ENCODE measurements around the gene PAN3.
A peak's percentile ranks its signal among the peaks of the same experiment; 100 is the strongest.

Gene PAN3

DNA sequence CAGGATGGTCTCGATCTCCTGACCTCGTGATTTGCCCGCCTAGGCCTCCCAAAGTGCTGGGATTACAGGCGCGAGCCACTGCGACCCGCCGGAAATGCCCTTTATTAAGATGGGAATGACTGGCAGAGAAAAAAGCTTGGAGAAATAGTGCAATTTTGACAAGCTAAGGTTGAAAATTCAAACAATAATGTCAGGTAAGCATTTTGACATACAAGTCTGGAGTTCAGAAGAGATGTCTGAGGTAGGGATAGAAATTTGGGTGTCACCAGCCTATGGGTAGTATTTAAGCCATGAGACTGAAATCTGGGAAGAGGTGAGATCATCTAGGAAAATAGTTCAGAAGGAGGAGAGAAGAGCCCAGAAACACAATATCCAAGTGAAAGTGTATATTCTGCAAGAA is 17.1 kb upstream of the PAN3 start:
- Histone ChIP-seq H3K27ac (replicated peaks) (no peak overlapping the region), H3K4me3 (replicated peaks; ENCODE audit: insufficient read depth, low read length) (no peak overlapping the region), H3K27me3 (ENCODE audit: insufficient read depth, poor library complexity, severe bottlenecking) (no peaks in the 10 kb centered on the region)
- TF ChIP-seq, protein P1, sequence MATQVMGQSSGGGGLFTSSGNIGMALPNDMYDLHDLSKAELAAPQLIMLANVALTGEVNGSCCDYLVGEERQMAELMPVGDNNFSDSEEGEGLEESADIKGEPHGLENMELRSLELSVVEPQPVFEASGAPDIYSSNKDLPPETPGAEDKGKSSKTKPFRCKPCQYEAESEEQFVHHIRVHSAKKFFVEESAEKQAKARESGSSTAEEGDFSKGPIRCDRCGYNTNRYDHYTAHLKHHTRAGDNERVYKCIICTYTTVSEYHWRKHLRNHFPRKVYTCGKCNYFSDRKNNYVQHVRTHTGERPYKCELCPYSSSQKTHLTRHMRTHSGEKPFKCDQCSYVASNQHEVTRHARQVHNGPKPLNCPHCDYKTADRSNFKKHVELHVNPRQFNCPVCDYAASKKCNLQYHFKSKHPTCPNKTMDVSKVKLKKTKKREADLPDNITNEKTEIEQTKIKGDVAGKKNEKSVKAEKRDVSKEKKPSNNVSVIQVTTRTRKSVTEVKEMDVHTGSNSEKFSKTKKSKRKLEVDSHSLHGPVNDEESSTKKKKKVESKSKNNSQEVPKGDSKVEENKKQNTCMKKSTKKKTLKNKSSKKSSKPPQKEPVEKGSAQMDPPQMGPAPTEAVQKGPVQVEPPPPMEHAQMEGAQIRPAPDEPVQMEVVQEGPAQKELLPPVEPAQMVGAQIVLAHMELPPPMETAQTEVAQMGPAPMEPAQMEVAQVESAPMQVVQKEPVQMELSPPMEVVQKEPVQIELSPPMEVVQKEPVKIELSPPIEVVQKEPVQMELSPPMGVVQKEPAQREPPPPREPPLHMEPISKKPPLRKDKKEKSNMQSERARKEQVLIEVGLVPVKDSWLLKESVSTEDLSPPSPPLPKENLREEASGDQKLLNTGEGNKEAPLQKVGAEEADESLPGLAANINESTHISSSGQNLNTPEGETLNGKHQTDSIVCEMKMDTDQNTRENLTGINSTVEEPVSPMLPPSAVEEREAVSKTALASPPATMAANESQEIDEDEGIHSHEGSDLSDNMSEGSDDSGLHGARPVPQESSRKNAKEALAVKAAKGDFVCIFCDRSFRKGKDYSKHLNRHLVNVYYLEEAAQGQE (IDR thresholded peaks at IDR 0.05; ENCODE audit: insufficient replicate concordance, low read depth), result no peak
- TF ChIP-seq, protein P2, sequence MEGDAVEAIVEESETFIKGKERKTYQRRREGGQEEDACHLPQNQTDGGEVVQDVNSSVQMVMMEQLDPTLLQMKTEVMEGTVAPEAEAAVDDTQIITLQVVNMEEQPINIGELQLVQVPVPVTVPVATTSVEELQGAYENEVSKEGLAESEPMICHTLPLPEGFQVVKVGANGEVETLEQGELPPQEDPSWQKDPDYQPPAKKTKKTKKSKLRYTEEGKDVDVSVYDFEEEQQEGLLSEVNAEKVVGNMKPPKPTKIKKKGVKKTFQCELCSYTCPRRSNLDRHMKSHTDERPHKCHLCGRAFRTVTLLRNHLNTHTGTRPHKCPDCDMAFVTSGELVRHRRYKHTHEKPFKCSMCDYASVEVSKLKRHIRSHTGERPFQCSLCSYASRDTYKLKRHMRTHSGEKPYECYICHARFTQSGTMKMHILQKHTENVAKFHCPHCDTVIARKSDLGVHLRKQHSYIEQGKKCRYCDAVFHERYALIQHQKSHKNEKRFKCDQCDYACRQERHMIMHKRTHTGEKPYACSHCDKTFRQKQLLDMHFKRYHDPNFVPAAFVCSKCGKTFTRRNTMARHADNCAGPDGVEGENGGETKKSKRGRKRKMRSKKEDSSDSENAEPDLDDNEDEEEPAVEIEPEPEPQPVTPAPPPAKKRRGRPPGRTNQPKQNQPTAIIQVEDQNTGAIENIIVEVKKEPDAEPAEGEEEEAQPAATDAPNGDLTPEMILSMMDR (IDR thresholded peaks at IDR 0.05; ENCODE audit: insufficient read depth, low read length), result no peak
- no peak for TF ChIP-seq GABPA (IDR thresholded peaks at IDR 0.05; ENCODE audit: low read depth)
- no peak for TF ChIP-seq SPI1 (IDR thresholded peaks at IDR 0.05; ENCODE audit: borderline replicate concordance, low read depth)
- no peak for TF ChIP-seq POLR2AphosphoS5 (IDR thresholded peaks at IDR 0.05; ENCODE audit: low read depth)
- DNase-seq (ENCODE audit: low read depth in 1 of 2, low spot score in 1 of 2), result no peak

DNA sequence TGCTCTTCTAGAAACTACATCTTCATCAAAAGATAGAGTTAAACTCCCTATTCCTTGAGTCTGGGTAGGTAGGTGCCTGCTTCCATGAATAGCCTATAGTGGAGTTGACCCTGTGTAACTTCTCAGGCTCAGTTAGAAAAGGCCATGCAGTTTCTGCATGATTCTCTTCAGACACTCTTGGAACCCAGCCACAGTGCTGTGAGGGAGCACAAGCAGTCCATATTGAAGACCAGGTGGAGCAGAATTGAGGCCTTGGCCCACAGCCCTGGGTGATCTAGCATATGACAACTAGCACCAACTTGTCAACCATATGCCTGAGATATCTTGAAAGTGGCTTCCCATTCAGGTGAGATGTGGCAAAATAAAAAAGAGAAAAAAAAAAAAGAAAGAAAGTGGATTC is 10.3 kb upstream of the PAN3 start:
- no peak for TF ChIP-seq GABPA (IDR thresholded peaks at IDR 0.05; ENCODE audit: low read depth)
- TF ChIP-seq SPI1 (IDR thresholded peaks at IDR 0.05; ENCODE audit: borderline replicate concordance, low read depth), result no peak
- TF ChIP-seq, protein P2 (IDR thresholded peaks at IDR 0.05; ENCODE audit: insufficient read depth, low read length), result no peak
- no peak for TF ChIP-seq POLR2AphosphoS5 (IDR thresholded peaks at IDR 0.05; ENCODE audit: low read depth)
- TF ChIP-seq, protein P1 (IDR thresholded peaks at IDR 0.05; ENCODE audit: insufficient replicate concordance, low read depth), result no peak
- Histone ChIP-seq H3K27me3 (ENCODE audit: insufficient read depth, poor library complexity, severe bottlenecking) (no peaks in the 10 kb centered on the region), H3K4me3 (replicated peaks; ENCODE audit: insufficient read depth, low read length) (no peak overlapping the region), H3K27ac (replicated peaks) (no peak overlapping the region)
- DNase-seq (ENCODE audit: low read depth in 1 of 2, low spot score in 1 of 2), result no peak

DNA sequence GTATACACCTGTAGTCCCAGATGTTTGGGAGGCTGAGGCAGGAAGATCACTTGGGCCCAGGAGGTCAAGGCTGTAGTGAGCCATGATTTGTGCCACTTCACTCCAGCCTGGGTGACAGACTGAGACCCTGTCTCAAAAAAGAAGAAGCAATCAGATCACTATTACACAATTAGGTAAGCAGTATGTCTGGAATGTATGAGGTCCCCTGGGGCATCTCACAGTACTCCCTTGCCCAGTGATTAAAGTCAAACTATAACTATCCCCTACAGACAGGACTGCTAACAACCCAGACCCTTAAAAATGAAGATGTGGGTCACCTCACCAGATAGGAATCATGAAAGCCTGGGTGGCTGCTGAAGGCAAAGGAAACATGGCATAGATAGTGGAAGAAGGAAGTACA is 9.4 kb upstream of the PAN3 start:
- H3K27me3 ChIP-seq (ENCODE audit: insufficient read depth, poor library complexity, severe bottlenecking), result no peaks in the 10 kb centered on the region
- H3K4me3 ChIP-seq (replicated peaks; ENCODE audit: insufficient read depth, low read length), result no peak overlapping the region
- peak in 1 of 2 experiments; percentile 14 for DNase-seq (ENCODE audit: low read depth in 1 of 2, low spot score in 1 of 2)
- no peak for TF ChIP-seq SPI1 (IDR thresholded peaks at IDR 0.05; ENCODE audit: borderline replicate concordance, low read depth)
- TF ChIP-seq, protein P2 (IDR thresholded peaks at IDR 0.05; ENCODE audit: insufficient read depth, low read length), result no peak
- no peak for TF ChIP-seq GABPA (IDR thresholded peaks at IDR 0.05; ENCODE audit: low read depth)
- TF ChIP-seq POLR2AphosphoS5 (IDR thresholded peaks at IDR 0.05; ENCODE audit: low read depth), result no peak
- TF ChIP-seq, protein P1 (IDR thresholded peaks at IDR 0.05; ENCODE audit: insufficient replicate concordance, low read depth), result no peak
- H3K27ac ChIP-seq (replicated peaks), result no peak overlapping the region
